ENCODE measurements around the gene EXOC3L4. TPM values are rescaled to one million over a fixed set of nuclear protein-coding genes. Genes with fewer than 3 reads are reported as not detected.
A peak's percentile ranks its signal among the peaks of the same experiment; 100 is the strongest.

EXOC3L4 gene
- total and polyA plus RNA-seq, 5 donors from 2014 or later: not detected

- no peaks in the 10 kb centered on the region for H3K27me3 ChIP-seq (ENCODE audit: control insufficient read depth, insufficient read depth, low read length)
- no peak overlapping the region for H3K4me3 ChIP-seq (ENCODE audit: low read depth, low read length)
- ATAC-seq (ENCODE audit: low read depth in 2 of 2): no peak
- Mint-ChIP-seq H3K36me3 (no peaks in the 10 kb centered on the region), H3K27me3 (peaks cover 13% of the 10 kb centered on the region), H3K4me1 (no peaks in the 10 kb centered on the region), H3K4me3 (no peak overlapping the region), H3K9me3 (peaks cover 0 to 1% (median 0%) of the 10 kb centered on the region in 7 donors), H3K27ac (no peak overlapping the region)
- DNase-seq: no peak
- H3K9me3 ChIP-seq (ENCODE audit: control insufficient read depth in 2 of 2, low read length in 2 of 2): no peaks in the 10 kb centered on the region
- H3K27ac ChIP-seq (ENCODE audit: insufficient read depth, low read length, poor library complexity, severe bottlenecking): no peak overlapping the region
- H3K36me3 ChIP-seq (ENCODE audit: control insufficient read depth, insufficient read depth, low read length): no peaks in the 10 kb centered on the region
- H3K4me1 ChIP-seq (ENCODE audit: control insufficient read depth, insufficient read depth, low read length, poor library complexity, severe bottlenecking): no peaks in the 10 kb centered on the region
Observed at GRCh38 chr14:103065861-103066260, 28.7 kb upstream of the EXOC3L4 start.

- H3K9me3 Mint-ChIP-seq: peaks cover 0 to 1% (median 0%) of the 10 kb centered on the region in 7 donors
- H3K9me3 ChIP-seq (ENCODE audit: control insufficient read depth in 2 of 2, low read length in 2 of 2): no peaks in the 10 kb centered on the region
- H3K4me3 Mint-ChIP-seq: no peak overlapping the region
- H3K27ac ChIP-seq (ENCODE audit: insufficient read depth, low read length, poor library complexity, severe bottlenecking): no peak overlapping the region
- no peaks in the 10 kb centered on the region for H3K36me3 ChIP-seq (ENCODE audit: control insufficient read depth, insufficient read depth, low read length)
- H3K4me1 ChIP-seq (ENCODE audit: control insufficient read depth, insufficient read depth, low read length, poor library complexity, severe bottlenecking): no peaks in the 10 kb centered on the region
- H3K36me3 Mint-ChIP-seq: no peaks in the 10 kb centered on the region
- ATAC-seq (ENCODE audit: low read depth in 2 of 2) (no peak), DNase-seq (no peak)
- H3K27me3 ChIP-seq (ENCODE audit: control insufficient read depth, insufficient read depth, low read length): no peaks in the 10 kb centered on the region
- no peak overlapping the region for H3K27ac Mint-ChIP-seq
- no peak overlapping the region for H3K4me3 ChIP-seq (ENCODE audit: low read depth, low read length)
- no peaks in the 10 kb centered on the region for H3K4me1 Mint-ChIP-seq
- peaks cover 13% of the 10 kb centered on the region for H3K27me3 Mint-ChIP-seq
Observed at GRCh38 chr14:103066399-103066798, 28.1 kb upstream of the EXOC3L4 start.

- Histone ChIP-seq H3K4me3 (ENCODE audit: low read depth, low read length) (no peak overlapping the region), H3K27me3 (ENCODE audit: control insufficient read depth, insufficient read depth, low read length) (no peaks in the 10 kb centered on the region), H3K27ac (ENCODE audit: insufficient read depth, low read length, poor library complexity, severe bottlenecking) (no peak overlapping the region), H3K4me1 (ENCODE audit: control insufficient read depth, insufficient read depth, low read length, poor library complexity, severe bottlenecking) (no peaks in the 10 kb centered on the region), H3K9me3 (ENCODE audit: control insufficient read depth in 2 of 2, low read length in 2 of 2) (no peaks in the 10 kb centered on the region), H3K36me3 (ENCODE audit: control insufficient read depth, insufficient read depth, low read length) (no peaks in the 10 kb centered on the region)
- Mint-ChIP-seq H3K4me1 (no peaks in the 10 kb centered on the region), H3K27ac (no peak overlapping the region), H3K27me3 (peaks cover 13% of the 10 kb centered on the region), H3K36me3 (no peaks in the 10 kb centered on the region), H3K9me3 (peaks cover 0 to 1% (median 0%) of the 10 kb centered on the region in 7 donors), H3K4me3 (no peak overlapping the region)
- no peak for DNase-seq
- no peak for ATAC-seq (ENCODE audit: low read depth in 2 of 2)
Observed at GRCh38 chr14:103067231-103067954, 27.1 kb upstream of the EXOC3L4 start.

GRCh38 chr14:103068351-103069073 lies 26.0 kb upstream of the EXOC3L4 start:
- ATAC-seq (ENCODE audit: low read depth in 2 of 2) (no peak), DNase-seq (no peak)
- no peaks in the 10 kb centered on the region for H3K36me3 Mint-ChIP-seq
- Histone ChIP-seq H3K27ac (ENCODE audit: insufficient read depth, low read length, poor library complexity, severe bottlenecking) (no peak overlapping the region), H3K36me3 (ENCODE audit: control insufficient read depth, insufficient read depth, low read length) (no peaks in the 10 kb centered on the region), H3K27me3 (ENCODE audit: control insufficient read depth, insufficient read depth, low read length) (no peaks in the 10 kb centered on the region), H3K4me1 (ENCODE audit: control insufficient read depth, insufficient read depth, low read length, poor library complexity, severe bottlenecking) (no peaks in the 10 kb centered on the region), H3K4me3 (ENCODE audit: low read depth, low read length) (no peak overlapping the region), H3K9me3 (ENCODE audit: control insufficient read depth in 2 of 2, low read length in 2 of 2) (no peaks in the 10 kb centered on the region)
- H3K4me3 Mint-ChIP-seq: no peak overlapping the region
- peaks cover 0 to 1% (median 0%) of the 10 kb centered on the region in 7 donors for H3K9me3 Mint-ChIP-seq
- no peak overlapping the region for H3K27ac Mint-ChIP-seq
- H3K4me1 Mint-ChIP-seq: no peaks in the 10 kb centered on the region
- H3K27me3 Mint-ChIP-seq: peaks cover 8% of the 10 kb centered on the region

- Histone ChIP-seq H3K36me3 (ENCODE audit: control insufficient read depth, insufficient read depth, low read length) (no peaks in the 10 kb centered on the region), H3K27ac (ENCODE audit: insufficient read depth, low read length, poor library complexity, severe bottlenecking) (no peak overlapping the region), H3K9me3 (ENCODE audit: control insufficient read depth in 2 of 2, low read length in 2 of 2) (no peaks in the 10 kb centered on the region), H3K4me1 (ENCODE audit: control insufficient read depth, insufficient read depth, low read length, poor library complexity, severe bottlenecking) (peaks cover 6% of the 10 kb centered on the region), H3K27me3 (ENCODE audit: control insufficient read depth, insufficient read depth, low read length) (no peaks in the 10 kb centered on the region), H3K4me3 (ENCODE audit: low read depth, low read length) (no peak overlapping the region)
- Mint-ChIP-seq H3K9me3 (peaks cover 0 to 1% (median 0%) of the 10 kb centered on the region in 7 donors), H3K4me3 (no peak overlapping the region), H3K27ac (no peak overlapping the region), H3K27me3 (peaks cover 14% of the 10 kb centered on the region), H3K36me3 (no peaks in the 10 kb centered on the region), H3K4me1 (peaks cover 0 to 3% (median 0%) of the 10 kb centered on the region in 4 donors)
- DNase-seq (no peak), ATAC-seq (ENCODE audit: low read depth in 2 of 2) (no peak)
Observed at GRCh38 chr14:103070263-103070885, 24.2 kb upstream of the EXOC3L4 start.

GRCh38 chr14:103070971-103071542 lies 23.5 kb upstream of the EXOC3L4 start:
- H3K4me3 Mint-ChIP-seq: no peak overlapping the region
- no peaks in the 10 kb centered on the region for H3K36me3 ChIP-seq (ENCODE audit: control insufficient read depth, insufficient read depth, low read length)
- H3K27me3 ChIP-seq (ENCODE audit: control insufficient read depth, insufficient read depth, low read length): no peaks in the 10 kb centered on the region
- H3K4me1 ChIP-seq (ENCODE audit: control insufficient read depth, insufficient read depth, low read length, poor library complexity, severe bottlenecking): peaks cover 12% of the 10 kb centered on the region
- H3K27ac ChIP-seq (ENCODE audit: insufficient read depth, low read length, poor library complexity, severe bottlenecking): no peak overlapping the region
- peaks cover 14% of the 10 kb centered on the region for H3K27me3 Mint-ChIP-seq
- H3K36me3 Mint-ChIP-seq: no peaks in the 10 kb centered on the region
- no peaks in the 10 kb centered on the region for H3K9me3 ChIP-seq (ENCODE audit: control insufficient read depth in 2 of 2, low read length in 2 of 2)
- no peak overlapping the region for H3K4me3 ChIP-seq (ENCODE audit: low read depth, low read length)
- no peak for ATAC-seq (ENCODE audit: low read depth in 2 of 2)
- no peak overlapping the region for H3K27ac Mint-ChIP-seq
- H3K4me1 Mint-ChIP-seq: peaks cover 0 to 3% (median 0%) of the 10 kb centered on the region in 4 donors
- H3K9me3 Mint-ChIP-seq: peaks cover 0 to 1% (median 0%) of the 10 kb centered on the region in 7 donors
- DNase-seq: no peak

GRCh38 chr14:103071544-103072251 lies 22.8 kb upstream of the EXOC3L4 start:
- H3K27me3 ChIP-seq (ENCODE audit: control insufficient read depth, insufficient read depth, low read length): no peaks in the 10 kb centered on the region

More at GRCh38 chr14:103071544-103072251, 22.8 kb upstream of the EXOC3L4 start:
- Mint-ChIP-seq H3K9me3 (peaks cover 0 to 1% (median 0%) of the 10 kb centered on the region in 7 donors), H3K4me3 (peak overlapping the region in 1 of 4 donors; percentile 27), H3K36me3 (no peaks in the 10 kb centered on the region), H3K27ac (no peak overlapping the region), H3K27me3 (peaks cover 14% of the 10 kb centered on the region), H3K4me1 (peaks cover 0 to 3% (median 0%) of the 10 kb centered on the region in 4 donors)
- ATAC-seq (ENCODE audit: low read depth in 2 of 2) (no peak), DNase-seq (no peak)
- H3K36me3 ChIP-seq (ENCODE audit: control insufficient read depth, insufficient read depth, low read length): no peaks in the 10 kb centered on the region
- no peak overlapping the region for H3K27ac ChIP-seq (ENCODE audit: insufficient read depth, low read length, poor library complexity, severe bottlenecking)
- H3K9me3 ChIP-seq (ENCODE audit: control insufficient read depth in 2 of 2, low read length in 2 of 2): no peaks in the 10 kb centered on the region
- H3K4me1 ChIP-seq (ENCODE audit: control insufficient read depth, insufficient read depth, low read length, poor library complexity, severe bottlenecking): peaks cover 12% of the 10 kb centered on the region
- no peak overlapping the region for H3K4me3 ChIP-seq (ENCODE audit: low read depth, low read length)

Data from CD4-positive, CD25-positive, alpha-beta regulatory T cell (primary cell).